ENCODE results near the gene RGS21. TPM values are rescaled to one million over a fixed set of nuclear protein-coding genes. Genes with fewer than 3 reads are reported as not detected.

RGS21 gene
- polyA plus RNA-seq, 1 of the 3 experiments (the other 2 are of a cell fraction), result not detected

DNA sequence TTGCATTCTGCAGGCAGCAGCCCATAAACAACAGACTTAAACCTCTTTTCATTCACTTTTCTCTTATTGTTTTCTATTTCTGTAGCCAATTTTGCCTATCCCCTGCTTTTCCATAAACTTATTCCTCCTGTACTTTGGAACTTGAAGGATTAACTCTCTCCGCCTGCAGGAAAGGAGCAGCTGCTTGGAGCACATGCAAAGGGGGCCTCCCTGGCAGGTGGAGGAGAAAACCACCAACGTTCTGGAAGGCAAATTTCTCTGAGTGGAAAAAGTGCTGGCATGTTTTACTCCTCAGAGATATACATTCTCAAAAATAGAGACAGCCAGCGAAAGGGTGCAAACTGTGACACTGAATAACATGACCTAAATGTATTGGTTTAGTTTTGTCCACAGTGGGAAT is 33.6 kb downstream of the RGS21 start:
- Histone ChIP-seq H2AFZ (ENCODE audit: low read depth) (no peak overlapping the region), H3K4me2 (no peak overlapping the region), H3K4me1 (ENCODE audit: control insufficient read depth in 1 of 2, insufficient read depth in 2 of 2, low read depth in 1 of 2, low read length in 1 of 2) (no peaks in the 10 kb centered on the region), H3K9me2 (peaks cover 5% of the 10 kb centered on the region; the same call in 1 of the 2 replicates), H3K4me3 (ENCODE audit: low read depth in 2 of 2, low read length in 1 of 2) (no peak overlapping the region), H3K36me3 (replicated peaks in 1 of 2; ENCODE audit: control insufficient read depth in 1 of 2, insufficient read depth in 2 of 2, low read length in 1 of 2) (peaks cover 0 to 7% of the 10 kb centered on the region in 2 experiments), H3K9ac (no peak overlapping the region), H3K79me2 (ENCODE audit: insufficient read depth) (no peaks in the 10 kb centered on the region), H3K27ac (ENCODE audit: low read depth in 2 of 2, low read length in 1 of 2) (no peak overlapping the region), H3F3A (replicated peaks; ENCODE audit: insufficient read depth) (no peaks in the 10 kb centered on the region), H3K27me3 (ENCODE audit: insufficient read depth) (peaks cover 4% of the 10 kb centered on the region; the same call in 1 of the 2 replicates), H4K20me1 (ENCODE audit: insufficient read depth) (no peaks in the 10 kb centered on the region), H3K9me3 (no peaks in the 10 kb centered on the region)
- no peak for TF ChIP-seq RCOR1 (IDR thresholded peaks at IDR 0.05; ENCODE audit: low read length)
- no peak for TF ChIP-seq TCF12 (IDR thresholded peaks at IDR 0.05)
- TF ChIP-seq EZH2phosphoT487 (IDR thresholded peaks at IDR 0.05; ENCODE audit: borderline replicate concordance, low read depth), result no peak
- TF ChIP-seq TEAD4 (IDR thresholded peaks at IDR 0.05; ENCODE audit: borderline replicate concordance, insufficient read depth), result no peak
- no peak for TF ChIP-seq CHD2 (IDR thresholded peaks at IDR 0.05; ENCODE audit: low read length, partially characterized antibody)
- TF ChIP-seq TAF1 (IDR thresholded peaks at IDR 0.05; ENCODE audit: borderline replicate concordance, low read depth, low read length), result no peak
- TF ChIP-seq POLR2AphosphoS5 (IDR thresholded peaks at IDR 0.05; ENCODE audit: low read depth, low read length), result no peak
- no peak for TF ChIP-seq MXI1 (IDR thresholded peaks at IDR 0.05; ENCODE audit: low read depth, low read length)
- no peak for DNase-seq
- ChIA-PET POLR2A (no interaction called here), CTCF (no interaction called here)
- WGBS (ENCODE audit: low lambda C conversion rate), result 18% methylated on average over 3 of the region's 3 CpGs

- no peaks in the 10 kb centered on the region for H3K79me2 ChIP-seq (ENCODE audit: insufficient read depth)
- no peaks in the 10 kb centered on the region for H3F3A ChIP-seq (replicated peaks; ENCODE audit: insufficient read depth)
- H2AFZ ChIP-seq (ENCODE audit: low read depth), result no peak overlapping the region
- no peak overlapping the region for H3K4me2 ChIP-seq
- H3K9me3 ChIP-seq, result no peaks in the 10 kb centered on the region
- TF ChIP-seq FOXM1 (IDR thresholded peaks at IDR 0.05; ENCODE audit: low read depth), result no peak
- TF ChIP-seq JUND (IDR thresholded peaks at IDR 0.05), result no peak
- TF ChIP-seq FOSL2 (IDR thresholded peaks at IDR 0.05; ENCODE audit: borderline replicate concordance, low read depth), result no peak
- no peak for TF ChIP-seq GATA2 (CRISPR knock-in tag; IDR thresholded peaks at IDR 0.05)
- TF ChIP-seq REST (IDR thresholded peaks at IDR 0.05; ENCODE audit: low read depth, low read length), result no peak
- TF ChIP-seq ELF1 (IDR thresholded peaks at IDR 0.05), result no peak
- no peak for TF ChIP-seq GABPA (IDR thresholded peaks at IDR 0.05; ENCODE audit: low read depth)
- no peak overlapping the region for H3K9ac ChIP-seq
- no peaks in the 10 kb centered on the region for H3K4me1 ChIP-seq (ENCODE audit: control insufficient read depth in 1 of 2, insufficient read depth in 2 of 2, low read depth in 1 of 2, low read length in 1 of 2)
- no peak overlapping the region for H3K27ac ChIP-seq (ENCODE audit: low read depth in 2 of 2, low read length in 1 of 2)
- POLR2A ChIA-PET, result no interaction called here
- peaks cover 5% of the 10 kb centered on the region; the same call in 1 of the 2 replicates for H3K9me2 ChIP-seq
- peaks cover 0 to 7% of the 10 kb centered on the region in 2 experiments for H3K36me3 ChIP-seq (replicated peaks in 1 of 2; ENCODE audit: control insufficient read depth in 1 of 2, insufficient read depth in 2 of 2, low read length in 1 of 2)
- CTCF ChIA-PET, result no interaction called here
- H4K20me1 ChIP-seq (ENCODE audit: insufficient read depth), result no peaks in the 10 kb centered on the region
- peaks cover 4% of the 10 kb centered on the region; the same call in 1 of the 2 replicates for H3K27me3 ChIP-seq (ENCODE audit: insufficient read depth)
- DNase-seq, result no peak
- no peak overlapping the region for H3K4me3 ChIP-seq (ENCODE audit: low read depth in 2 of 2, low read length in 1 of 2)
Measured at GRCh38 chr1:192351550-192351949, 34.8 kb downstream of the RGS21 start.

All from SK-N-SH (cell line).